ENCODE results near the gene TCF4.

The TCF4 gene

DNA sequence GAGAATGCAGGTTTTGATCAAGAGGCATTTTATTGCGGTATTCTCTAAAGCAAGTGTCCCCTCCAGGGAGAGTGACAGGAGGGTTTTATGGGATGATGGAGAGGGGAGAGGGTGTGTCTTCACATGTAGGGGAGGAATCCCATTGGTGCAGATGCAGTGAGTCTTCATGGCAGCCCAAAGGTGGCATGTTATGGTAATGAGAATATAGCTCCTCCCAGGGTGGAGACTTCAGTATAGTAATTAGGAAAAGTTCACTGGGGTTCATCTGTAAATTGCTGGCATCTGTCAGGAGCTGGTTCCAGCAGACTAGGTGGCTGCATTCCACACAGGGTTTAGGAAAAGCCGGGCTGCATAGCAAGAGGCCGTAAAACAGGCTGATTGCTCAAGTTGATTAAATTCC lies 398.0 kb downstream of the TCF4 start:
- Histone ChIP-seq H3K36me3 (ENCODE audit: control insufficient read depth, low read depth, low read length) (no peaks in the 10 kb centered on the region), H3K9me3 (ENCODE audit: control insufficient read depth, low read depth, low read length) (no peaks in the 10 kb centered on the region), H3K4me1 (ENCODE audit: control insufficient read depth, low read depth, low read length) (peaks cover 6% of the 10 kb centered on the region), H3K4me3 (ENCODE audit: low read length) (no peak overlapping the region), H3K27ac (ENCODE audit: low read length) (no peak overlapping the region), H3K9ac (ENCODE audit: low read length) (no peak overlapping the region), H3K27me3 (ENCODE audit: control insufficient read depth, insufficient read depth, low read length) (no peaks in the 10 kb centered on the region)

DNA sequence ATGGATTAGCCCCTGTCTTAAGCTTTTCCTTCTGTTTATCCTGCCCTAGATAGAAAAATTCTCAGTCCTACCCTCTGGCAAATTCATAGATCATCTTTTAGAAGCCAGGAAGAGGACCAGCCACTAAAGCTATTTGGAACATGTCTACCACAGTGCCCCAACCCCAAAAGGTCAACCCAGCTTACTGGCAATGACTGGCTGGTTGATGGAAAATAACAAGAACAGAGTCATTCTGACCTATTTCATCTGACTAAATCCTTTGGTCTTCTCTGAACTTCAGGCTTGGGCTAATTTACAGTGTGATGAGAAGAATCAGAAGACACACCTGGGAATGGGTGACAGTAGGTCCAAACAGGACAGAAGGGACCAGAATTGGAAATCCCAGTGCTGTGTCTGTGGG lies 401.4 kb downstream of the TCF4 start:
- Histone ChIP-seq H3K36me3 (ENCODE audit: control insufficient read depth, low read depth, low read length) (no peaks in the 10 kb centered on the region), H3K27me3 (ENCODE audit: control insufficient read depth, insufficient read depth, low read length) (no peaks in the 10 kb centered on the region), H3K9me3 (ENCODE audit: control insufficient read depth, low read depth, low read length) (no peaks in the 10 kb centered on the region), H3K4me3 (ENCODE audit: low read length) (no peak overlapping the region), H3K4me1 (ENCODE audit: control insufficient read depth, low read depth, low read length) (peaks cover 6% of the 10 kb centered on the region), H3K27ac (ENCODE audit: low read length) (no peak overlapping the region), H3K9ac (ENCODE audit: low read length) (no peak overlapping the region)

DNA sequence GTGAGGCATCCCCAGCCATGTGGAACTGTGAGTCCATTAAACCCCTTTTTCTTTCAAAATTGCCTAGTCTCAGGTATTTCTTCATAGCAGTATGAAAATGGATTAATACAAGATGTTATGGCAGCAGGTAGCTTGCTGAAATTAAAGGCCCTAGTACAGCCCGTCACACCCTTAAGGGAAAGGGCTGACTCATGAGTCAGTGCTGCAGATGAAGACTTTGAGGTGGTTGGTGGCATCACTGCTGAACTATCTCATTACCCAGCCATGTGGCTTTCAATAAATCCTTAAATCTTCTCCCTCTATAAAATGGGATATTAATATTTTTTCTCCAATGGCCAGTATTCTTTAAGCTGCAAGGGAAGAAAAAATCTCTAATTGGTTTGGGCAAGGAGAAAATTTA lies 402.6 kb downstream of the TCF4 start:
- Histone ChIP-seq H3K27me3 (ENCODE audit: control insufficient read depth, insufficient read depth, low read length) (no peaks in the 10 kb centered on the region), H3K27ac (ENCODE audit: low read length) (no peak overlapping the region), H3K9ac (ENCODE audit: low read length) (no peak overlapping the region), H3K9me3 (ENCODE audit: control insufficient read depth, low read depth, low read length) (no peaks in the 10 kb centered on the region), H3K36me3 (ENCODE audit: control insufficient read depth, low read depth, low read length) (no peaks in the 10 kb centered on the region), H3K4me3 (ENCODE audit: low read length) (no peak overlapping the region), H3K4me1 (ENCODE audit: control insufficient read depth, low read depth, low read length) (peaks cover 6% of the 10 kb centered on the region)

DNA sequence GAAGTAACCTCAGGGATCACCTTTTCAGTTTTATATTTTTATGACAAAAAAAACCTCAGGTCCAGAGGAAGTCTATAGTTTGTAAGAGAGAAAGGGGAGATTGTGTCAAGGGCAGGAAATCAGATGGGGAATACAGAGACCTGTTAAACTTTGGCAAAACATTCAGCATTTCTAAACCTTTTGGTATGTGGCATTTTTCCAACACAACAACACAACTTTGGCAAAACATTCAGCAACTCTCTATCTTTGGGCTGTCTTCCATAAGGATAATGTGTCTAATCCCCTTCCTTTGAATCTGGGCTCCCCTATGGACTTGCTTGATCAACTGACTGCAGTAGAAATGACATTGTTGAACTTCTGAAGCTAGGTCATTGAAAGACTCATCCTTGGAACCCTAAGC lies 408.2 kb downstream of the TCF4 start:
- Histone ChIP-seq H3K4me1 (ENCODE audit: control insufficient read depth, low read depth, low read length) (no peaks in the 10 kb centered on the region), H3K9ac (ENCODE audit: low read length) (no peak overlapping the region), H3K36me3 (ENCODE audit: control insufficient read depth, low read depth, low read length) (no peaks in the 10 kb centered on the region), H3K4me3 (ENCODE audit: low read length) (no peak overlapping the region), H3K9me3 (ENCODE audit: control insufficient read depth, low read depth, low read length) (no peaks in the 10 kb centered on the region), H3K27me3 (ENCODE audit: control insufficient read depth, insufficient read depth, low read length) (no peaks in the 10 kb centered on the region), H3K27ac (ENCODE audit: low read length) (no peak overlapping the region)

DNA sequence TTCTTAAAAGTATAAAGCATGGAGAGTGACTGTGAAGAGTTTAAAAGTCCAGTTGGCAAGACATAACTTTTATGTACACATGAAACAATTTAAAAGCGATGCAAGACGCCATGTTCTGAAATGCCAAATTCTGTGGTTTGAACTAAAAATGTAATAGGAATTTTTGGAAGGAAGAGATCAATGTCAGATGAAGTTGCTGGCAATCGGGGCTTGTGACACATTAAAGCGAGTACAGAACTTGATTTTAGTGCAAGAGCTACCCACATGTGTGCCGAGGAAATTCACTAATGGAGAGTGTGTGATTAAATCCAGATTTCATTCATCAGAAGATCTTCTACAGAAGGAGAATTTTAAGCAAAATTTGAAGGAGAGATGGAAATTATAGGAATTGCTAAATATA lies 408.6 kb downstream of the TCF4 start:
- H3K36me3 ChIP-seq (ENCODE audit: control insufficient read depth, low read depth, low read length), result no peaks in the 10 kb centered on the region
- H3K4me3 ChIP-seq (ENCODE audit: low read length), result no peak overlapping the region
- no peak overlapping the region for H3K27ac ChIP-seq (ENCODE audit: low read length)
- H3K27me3 ChIP-seq (ENCODE audit: control insufficient read depth, insufficient read depth, low read length), result no peaks in the 10 kb centered on the region
- no peaks in the 10 kb centered on the region for H3K4me1 ChIP-seq (ENCODE audit: control insufficient read depth, low read depth, low read length)
- no peaks in the 10 kb centered on the region for H3K9me3 ChIP-seq (ENCODE audit: control insufficient read depth, low read depth, low read length)
- no peak overlapping the region for H3K9ac ChIP-seq (ENCODE audit: low read length)

DNA sequence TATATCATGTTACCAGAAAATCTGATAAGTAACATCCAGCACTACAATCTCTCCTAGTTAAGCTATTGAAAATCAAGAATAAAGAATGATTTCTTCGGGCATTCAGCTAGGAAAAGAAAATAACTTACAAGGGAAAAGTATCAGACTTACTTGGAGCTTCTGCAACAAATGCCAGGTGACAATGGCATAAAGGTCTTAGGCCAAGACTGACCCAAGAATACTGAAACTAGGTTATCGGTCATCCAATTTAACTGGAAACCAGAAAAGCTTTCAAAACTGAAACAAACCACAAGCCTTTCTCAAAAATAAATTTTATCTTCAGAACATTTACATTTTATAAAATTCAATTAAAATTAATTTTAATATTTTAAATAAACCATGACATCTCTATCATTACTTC lies 414.7 kb downstream of the TCF4 start:
- Histone ChIP-seq H3K4me3 (ENCODE audit: low read length) (no peak overlapping the region), H3K9me3 (ENCODE audit: control insufficient read depth, low read depth, low read length) (no peaks in the 10 kb centered on the region), H3K9ac (ENCODE audit: low read length) (no peak overlapping the region), H3K4me1 (ENCODE audit: control insufficient read depth, low read depth, low read length) (no peaks in the 10 kb centered on the region), H3K36me3 (ENCODE audit: control insufficient read depth, low read depth, low read length) (no peaks in the 10 kb centered on the region), H3K27me3 (ENCODE audit: control insufficient read depth, insufficient read depth, low read length) (no peaks in the 10 kb centered on the region), H3K27ac (ENCODE audit: low read length) (no peak overlapping the region)

Data from iPS-18a (cell line).